HFF-Myc (cell line): ENCODE data around the gene HSP90AB1.

Source experiments
- DNase-seq: peaks from one replicate; pipeline ENCODE4 v3.0.0-alpha.2; 2011; ENCODE audit warnings: low read depth; ENCODE audit errors: extremely low read depth
- H3K4me3 ChIP-seq: replicated peaks from 2 replicates; pipeline ENCODE4 v1.5.1; 2011; ENCODE audit warnings: low read depth, mild to moderate bottlenecking, control low read depth, low read length
- TF ChIP-seq, protein P1 (sequence below): IDR thresholded peaks from 2 replicates; pipeline ENCODE4 v1.5.1; 2012; ENCODE audit warnings: mild to moderate bottlenecking, low read depth, low read length, control low read depth; ENCODE audit errors: missing control alignments

Gene HSP90AB1

GRCh38 chr6:44217332-44218143, 29.4 kb upstream of the HSP90AB1 start:
- H3K4me3 ChIP-seq = no peak overlapping the region
- TF ChIP-seq, protein P1, sequence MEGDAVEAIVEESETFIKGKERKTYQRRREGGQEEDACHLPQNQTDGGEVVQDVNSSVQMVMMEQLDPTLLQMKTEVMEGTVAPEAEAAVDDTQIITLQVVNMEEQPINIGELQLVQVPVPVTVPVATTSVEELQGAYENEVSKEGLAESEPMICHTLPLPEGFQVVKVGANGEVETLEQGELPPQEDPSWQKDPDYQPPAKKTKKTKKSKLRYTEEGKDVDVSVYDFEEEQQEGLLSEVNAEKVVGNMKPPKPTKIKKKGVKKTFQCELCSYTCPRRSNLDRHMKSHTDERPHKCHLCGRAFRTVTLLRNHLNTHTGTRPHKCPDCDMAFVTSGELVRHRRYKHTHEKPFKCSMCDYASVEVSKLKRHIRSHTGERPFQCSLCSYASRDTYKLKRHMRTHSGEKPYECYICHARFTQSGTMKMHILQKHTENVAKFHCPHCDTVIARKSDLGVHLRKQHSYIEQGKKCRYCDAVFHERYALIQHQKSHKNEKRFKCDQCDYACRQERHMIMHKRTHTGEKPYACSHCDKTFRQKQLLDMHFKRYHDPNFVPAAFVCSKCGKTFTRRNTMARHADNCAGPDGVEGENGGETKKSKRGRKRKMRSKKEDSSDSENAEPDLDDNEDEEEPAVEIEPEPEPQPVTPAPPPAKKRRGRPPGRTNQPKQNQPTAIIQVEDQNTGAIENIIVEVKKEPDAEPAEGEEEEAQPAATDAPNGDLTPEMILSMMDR = no peak
- DNase-seq = no peak

- H3K4me3 ChIP-seq = peak overlapping the region; percentile 37
- no peak for DNase-seq
- TF ChIP-seq, protein P1 = no peak
These were observed 27.7 kb upstream of the HSP90AB1 start for GRCh38 chr6:44219053-44219814.

GRCh38 chr6:44219815-44220784, 26.8 kb upstream of the HSP90AB1 start:
- peak overlapping the region; percentile 20; the same call in 1 of the 2 replicates for H3K4me3 ChIP-seq
- DNase-seq = no peak
- TF ChIP-seq, protein P1 = no peak

GRCh38 chr6:44220913-44221290, 26.0 kb upstream of the HSP90AB1 start:
- no peak for DNase-seq
- H3K4me3 ChIP-seq = no peak overlapping the region
- TF ChIP-seq, protein P1 = no peak

DNA sequence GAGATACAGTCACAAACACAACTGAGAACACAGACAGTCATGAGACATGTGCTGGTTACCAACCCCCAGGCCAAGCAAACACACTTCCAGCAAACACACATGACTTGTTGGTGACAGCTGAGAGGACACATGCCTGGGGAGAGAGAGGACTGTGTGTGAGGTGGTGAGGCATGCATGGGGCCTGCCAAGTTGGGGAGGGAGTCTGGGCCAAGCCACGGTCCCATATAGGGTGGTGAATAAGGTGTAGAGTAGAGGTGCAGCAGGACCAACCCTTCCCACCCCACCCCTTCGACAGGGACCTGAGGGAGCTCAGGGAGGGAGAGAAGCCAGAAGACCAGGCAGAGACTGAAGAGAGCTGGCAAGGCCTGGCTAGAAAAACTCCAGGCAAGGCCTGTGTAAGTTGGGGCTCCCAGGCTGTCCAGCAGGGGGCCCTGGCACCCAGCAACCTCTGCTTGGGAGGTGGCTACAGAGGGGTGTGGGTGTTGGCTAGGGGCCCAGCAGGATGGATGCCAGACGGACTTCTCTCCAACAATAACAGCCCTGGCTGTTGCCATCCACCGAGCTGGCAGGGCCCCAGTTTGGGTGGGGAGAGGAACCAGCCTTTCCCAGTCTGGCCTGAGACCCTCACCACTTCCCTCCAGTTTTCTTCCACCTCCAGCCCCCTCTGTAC, 25.5 kb upstream of the HSP90AB1 start:
- TF ChIP-seq, protein P1 = peak; percentile 86
- no peak overlapping the region for H3K4me3 ChIP-seq
- DNase-seq = peak; percentile 66

DNA sequence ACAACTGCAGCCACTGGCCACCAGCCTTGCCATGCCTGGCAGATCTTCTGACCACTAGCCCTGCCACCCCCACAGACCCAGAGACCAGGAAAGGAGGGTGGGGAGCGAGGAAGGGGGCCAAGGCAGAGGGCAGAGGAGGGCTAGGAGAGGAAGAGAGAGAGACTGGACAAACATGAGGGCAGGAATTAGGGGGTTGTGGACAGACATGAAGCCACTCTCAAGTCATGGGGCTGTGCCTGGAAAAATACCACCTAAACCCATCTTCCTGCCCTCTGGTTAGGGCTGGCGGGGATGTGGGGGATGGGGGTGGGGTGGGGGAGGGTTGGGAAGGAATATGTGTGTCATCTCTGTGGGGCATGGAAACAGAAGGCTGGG, 25.0 kb upstream of the HSP90AB1 start:
- TF ChIP-seq, protein P1 = no peak
- no peak overlapping the region for H3K4me3 ChIP-seq
- no peak for DNase-seq
